Uterus (tissue), 2 donors: Measurements from ENCODE around the gene SCGB2B2.

Source experiments
- POLR2A ChIP-seq, 2 donors: fragments of 450-650 bp; IDR thresholded peaks; one replicate each; pipeline ENCODE4 v1.6.1; 2016; ENCODE audit warnings: antibody characterized with exemption in 2 of 2, mild to moderate bottlenecking in 1 of 2, moderate library complexity in 1 of 2
- TF ChIP-seq, protein P1 (sequence below), 4 experiments: fragments of 200-600 bp in 2 of 4; fragments of 450-650 bp in 2 of 4; sonication (generic) in 2 of 4; IDR thresholded peaks; one replicate each; pipeline ENCODE4 v1.5.1; 2016 to 2019; ENCODE audit warnings: antibody characterized with exemption in 4 of 4, mild to moderate bottlenecking in 2 of 4, moderate library complexity in 1 of 4

DNA sequence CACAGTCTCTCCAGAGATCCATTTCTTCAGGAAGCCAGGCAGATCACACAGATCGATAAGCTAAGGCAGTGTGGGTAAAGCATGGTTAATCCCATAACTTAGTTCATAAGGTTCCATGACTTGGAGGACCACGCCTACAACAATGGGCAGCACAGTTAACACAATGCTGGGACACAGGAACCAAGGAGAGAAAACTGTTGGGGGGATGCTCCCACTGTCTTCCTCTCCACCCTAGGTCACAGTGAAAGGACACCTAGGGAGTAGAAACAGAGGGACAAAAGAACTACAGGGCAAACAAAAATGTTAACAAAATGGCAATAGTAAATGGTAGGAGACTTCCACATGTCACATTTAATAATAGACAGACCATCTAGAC, 36.3 kb upstream of the SCGB2B2 start:
- TF ChIP-seq, protein P1, sequence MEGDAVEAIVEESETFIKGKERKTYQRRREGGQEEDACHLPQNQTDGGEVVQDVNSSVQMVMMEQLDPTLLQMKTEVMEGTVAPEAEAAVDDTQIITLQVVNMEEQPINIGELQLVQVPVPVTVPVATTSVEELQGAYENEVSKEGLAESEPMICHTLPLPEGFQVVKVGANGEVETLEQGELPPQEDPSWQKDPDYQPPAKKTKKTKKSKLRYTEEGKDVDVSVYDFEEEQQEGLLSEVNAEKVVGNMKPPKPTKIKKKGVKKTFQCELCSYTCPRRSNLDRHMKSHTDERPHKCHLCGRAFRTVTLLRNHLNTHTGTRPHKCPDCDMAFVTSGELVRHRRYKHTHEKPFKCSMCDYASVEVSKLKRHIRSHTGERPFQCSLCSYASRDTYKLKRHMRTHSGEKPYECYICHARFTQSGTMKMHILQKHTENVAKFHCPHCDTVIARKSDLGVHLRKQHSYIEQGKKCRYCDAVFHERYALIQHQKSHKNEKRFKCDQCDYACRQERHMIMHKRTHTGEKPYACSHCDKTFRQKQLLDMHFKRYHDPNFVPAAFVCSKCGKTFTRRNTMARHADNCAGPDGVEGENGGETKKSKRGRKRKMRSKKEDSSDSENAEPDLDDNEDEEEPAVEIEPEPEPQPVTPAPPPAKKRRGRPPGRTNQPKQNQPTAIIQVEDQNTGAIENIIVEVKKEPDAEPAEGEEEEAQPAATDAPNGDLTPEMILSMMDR (IDR thresholded peaks at IDR 0.05), result no peak
- TF ChIP-seq POLR2A (IDR thresholded peaks at IDR 0.05), result no peak
